Stimulated activated CD4-positive, alpha-beta T cell treated with anti-CD3 and anti-CD28 coated beads, Interleukin-12 subunit alpha, Interleukin-12 subunit beta, amount 100 ng/mL, for 4 hours (primary cell): ENCODE data around the gene FHL1.

ENCODE experiments used
- DNase-seq: peaks from one replicate; pipeline ENCODE4 v3.0.0-alpha.2; 2020

Gene FHL1

GRCh38 chrX:136189222-136189621 lies 41.9 kb downstream of the FHL1 start:
- no peak for DNase-seq

DNA sequence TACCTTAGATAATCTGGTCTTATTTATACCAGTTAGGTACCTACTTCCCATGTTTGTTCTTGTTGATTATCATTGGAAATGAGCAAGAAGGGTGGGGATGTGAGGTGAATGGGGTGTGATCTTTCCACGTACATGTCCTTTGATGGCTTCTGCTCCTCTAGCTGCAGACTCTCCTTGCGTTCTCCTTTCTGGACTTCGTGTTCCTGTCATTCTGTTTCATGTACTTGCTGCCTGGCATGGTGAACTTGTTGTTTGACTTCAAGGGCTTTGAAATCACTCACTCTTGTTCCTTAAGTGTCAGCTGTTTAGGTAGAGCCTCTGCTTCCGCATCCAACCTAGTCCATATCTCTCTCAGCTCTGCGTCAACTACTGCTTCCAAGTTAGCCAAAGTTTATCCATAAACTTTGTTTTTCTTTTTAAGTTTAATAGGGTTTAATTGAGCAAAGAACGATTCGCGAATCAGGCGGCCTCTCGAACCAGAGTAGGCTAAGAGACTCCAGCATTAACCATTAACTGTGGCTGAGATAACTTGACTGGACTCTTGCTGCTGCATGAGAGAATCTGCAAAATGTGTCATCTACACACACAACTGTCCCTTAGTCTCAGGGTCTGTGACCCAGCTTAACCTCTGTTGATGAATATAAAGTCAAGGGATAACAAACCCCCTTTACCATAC lies 42.8 kb downstream of the FHL1 start:
- no peak for DNase-seq

GRCh38 chrX:136191171-136191570 lies 43.8 kb downstream of the FHL1 start:
- DNase-seq, result no peak

- DNase-seq, result no peak
Measured at GRCh38 chrX:136192135-136192534, 44.8 kb downstream of the FHL1 start.

DNA sequence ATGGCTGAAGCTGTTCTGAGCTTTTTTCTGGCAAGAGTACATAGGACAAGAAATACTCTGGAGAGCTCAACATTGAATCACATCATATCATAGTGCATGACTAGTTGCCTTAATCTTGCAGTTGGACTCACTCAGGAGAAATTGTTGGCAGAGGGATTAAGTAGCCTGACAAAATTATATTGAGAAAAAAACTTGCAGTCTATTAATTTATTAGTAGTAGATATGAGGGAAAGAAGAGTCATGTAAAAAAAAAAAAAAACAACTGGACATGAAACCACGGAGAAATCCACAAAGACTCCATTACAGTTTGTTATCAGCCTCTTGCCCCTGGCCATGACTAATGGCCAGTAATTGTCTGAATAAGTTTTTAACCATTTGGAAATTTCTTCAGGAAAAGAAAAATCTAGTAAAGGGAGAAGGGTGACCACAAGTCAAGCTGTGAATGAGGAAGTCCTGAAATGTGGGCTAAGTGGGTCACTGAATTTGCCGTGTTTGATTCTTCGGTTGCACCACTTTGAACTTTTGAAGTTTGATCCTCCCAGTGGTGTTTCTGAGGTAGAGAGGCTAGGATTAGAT lies 45.6 kb downstream of the FHL1 start:
- DNase-seq, result no peak

DNA sequence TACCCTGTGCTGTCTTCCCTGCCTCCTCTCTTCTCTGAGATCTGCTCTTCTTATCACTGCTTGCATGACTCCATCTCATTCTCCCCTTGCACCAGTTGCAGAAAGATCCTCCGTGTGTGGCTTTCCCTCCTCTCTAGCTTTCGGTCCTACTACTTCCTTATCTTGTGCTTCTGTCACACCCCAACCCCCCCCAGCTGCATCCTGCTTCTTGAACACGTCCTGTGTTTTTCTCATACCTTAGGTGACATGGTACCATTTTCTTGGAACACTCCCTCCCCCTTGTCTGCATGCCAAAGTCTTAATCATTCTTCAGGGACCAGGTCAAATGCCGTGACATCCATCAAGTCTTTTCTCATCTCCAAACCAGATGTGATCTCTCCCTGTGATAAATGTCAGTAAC lies 46.4 kb downstream of the FHL1 start:
- no peak for DNase-seq

- no peak for DNase-seq
Measured at GRCh38 chrX:136194536-136194935, 47.2 kb downstream of the FHL1 start.

GRCh38 chrX:136195247-136195646 lies 47.9 kb downstream of the FHL1 start:
- no peak for DNase-seq

DNA sequence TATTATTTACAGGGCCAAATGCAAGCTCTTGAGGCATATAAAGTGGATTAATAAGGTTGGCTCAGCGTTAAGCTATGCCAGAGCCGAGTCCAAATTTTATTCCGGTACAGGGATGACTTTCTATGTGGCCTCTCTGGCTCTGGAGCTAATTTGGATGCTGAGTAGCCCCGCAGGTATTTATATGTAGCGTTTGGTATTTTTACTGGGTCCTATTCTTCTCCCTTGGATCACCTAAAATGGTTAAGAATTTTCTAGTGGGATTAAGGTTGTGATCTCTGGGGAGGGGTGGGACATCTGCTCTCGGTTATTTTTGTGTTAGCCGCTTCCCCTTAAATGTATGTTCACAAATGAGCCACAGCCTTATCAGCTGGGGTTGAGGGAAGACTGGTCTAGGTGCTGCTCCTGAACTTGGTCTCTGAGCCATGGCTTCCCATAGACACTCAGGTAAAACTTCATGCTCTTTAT lies 49.4 kb downstream of the FHL1 start:
- DNase-seq, result no peak

DNA sequence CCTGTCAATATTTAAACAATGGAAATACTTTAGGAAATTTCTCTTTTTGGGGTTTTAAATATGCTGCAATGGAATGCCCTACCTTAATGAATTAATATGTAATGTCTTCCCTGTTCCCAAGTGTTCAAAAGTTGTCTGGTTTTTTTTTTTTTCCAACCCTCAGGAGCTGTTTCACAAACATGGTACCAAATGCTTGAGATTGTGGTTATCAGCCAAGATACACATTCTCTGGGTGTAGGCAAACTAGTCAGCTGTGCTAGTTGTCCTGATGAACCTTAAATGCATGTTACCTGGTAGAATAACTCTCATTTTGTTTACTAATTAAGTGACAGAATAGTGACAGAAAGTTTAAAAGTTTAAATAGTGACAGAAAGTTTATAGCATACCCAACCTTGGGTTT lies 50.7 kb downstream of the FHL1 start:
- DNase-seq, result no peak

DNA sequence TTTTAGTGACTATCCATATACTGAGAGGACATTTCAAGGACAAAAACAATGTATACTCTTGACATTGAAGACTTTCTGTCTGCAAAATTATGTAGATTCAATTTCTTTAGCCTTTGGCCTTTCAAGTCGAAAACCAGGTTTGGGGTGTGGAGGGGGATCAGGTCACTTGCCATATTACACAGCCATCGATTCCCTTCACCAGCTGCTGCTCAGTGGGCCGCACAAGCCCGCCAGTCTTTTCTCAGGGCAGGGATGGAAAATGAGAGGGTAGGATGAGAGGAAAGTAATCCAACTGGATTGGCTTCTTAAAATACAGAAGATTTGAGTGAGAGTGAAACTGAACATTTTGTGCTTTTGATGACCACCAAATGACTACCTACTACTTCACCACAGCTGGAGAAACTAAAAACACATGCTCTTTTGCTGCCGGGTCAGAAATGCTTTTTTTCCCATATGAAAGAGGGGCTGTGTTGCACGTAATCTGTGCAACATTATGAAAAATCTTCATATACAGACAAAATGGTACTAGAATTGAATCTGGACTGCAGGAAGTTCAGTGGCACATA lies 51.4 kb downstream of the FHL1 start:
- DNase-seq, result no peak

DNA sequence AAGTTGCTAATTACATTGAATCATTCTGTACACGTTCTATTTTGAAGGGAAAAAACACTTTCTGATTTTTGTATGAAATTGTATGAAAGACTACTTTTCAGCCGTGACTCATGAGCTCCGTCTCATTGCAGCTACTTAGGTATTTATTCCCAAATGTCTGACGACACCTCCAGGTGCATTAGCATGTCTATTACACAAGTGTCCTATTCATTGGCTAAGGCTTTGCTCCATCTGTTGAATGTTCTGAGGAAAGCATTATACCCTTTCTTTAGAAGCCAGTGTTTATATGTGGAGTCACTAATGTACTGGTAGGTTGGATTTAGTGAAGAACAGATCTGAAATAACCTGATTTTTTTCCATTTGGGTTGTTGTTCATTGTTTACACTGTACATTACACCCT lies 52.0 kb downstream of the FHL1 start:
- no peak for DNase-seq

- no peak for DNase-seq
Measured at GRCh38 chrX:136200466-136200865, 53.1 kb downstream of the FHL1 start.

- DNase-seq, result no peak
Measured at GRCh38 chrX:136201601-136202000, 54.3 kb downstream of the FHL1 start.

DNA sequence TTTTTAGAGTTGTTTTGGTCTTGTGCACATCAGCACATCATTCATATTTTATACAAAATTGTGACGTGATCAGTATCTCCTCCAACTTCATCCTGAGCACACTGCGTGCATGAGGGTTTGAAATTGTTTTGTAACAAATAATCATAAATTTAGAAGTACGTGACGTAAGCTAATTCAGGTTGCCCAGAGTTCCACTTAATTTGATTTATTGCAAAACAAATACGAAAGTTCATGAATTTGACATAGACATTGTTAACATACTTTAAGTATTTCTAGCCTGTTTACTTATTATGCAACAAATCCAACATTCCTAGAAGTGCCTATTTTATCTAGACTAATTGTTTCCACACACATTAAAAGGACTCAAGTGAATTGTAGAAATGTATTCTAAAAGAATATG lies 55.6 kb downstream of the FHL1 start:
- no peak for DNase-seq

- DNase-seq, result no peak
Measured at GRCh38 chrX:136203438-136203837, 56.1 kb downstream of the FHL1 start.

- no peak for DNase-seq
Measured at GRCh38 chrX:136203951-136204350, 56.6 kb downstream of the FHL1 start.

DNA sequence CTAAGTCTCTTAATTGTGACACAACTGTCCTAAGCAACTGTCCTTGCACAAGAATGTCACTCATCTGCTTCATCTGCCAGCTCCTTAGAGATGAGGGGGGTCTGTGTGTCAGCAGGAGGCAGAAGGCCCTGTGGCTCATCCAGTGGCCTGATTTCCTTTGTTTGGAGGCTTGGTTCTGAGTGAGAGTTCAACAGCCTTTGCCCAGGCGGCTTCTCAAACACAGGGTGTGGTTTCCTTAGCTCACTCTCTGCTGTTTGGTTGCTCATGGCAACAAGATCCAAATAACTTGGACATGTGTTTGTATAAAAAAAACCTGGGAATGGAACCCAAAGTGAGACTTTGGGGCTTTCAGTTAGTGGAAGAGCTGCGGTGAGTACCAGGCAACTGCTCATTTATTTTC lies 57.2 kb downstream of the FHL1 start:
- DNase-seq, result no peak

DNA sequence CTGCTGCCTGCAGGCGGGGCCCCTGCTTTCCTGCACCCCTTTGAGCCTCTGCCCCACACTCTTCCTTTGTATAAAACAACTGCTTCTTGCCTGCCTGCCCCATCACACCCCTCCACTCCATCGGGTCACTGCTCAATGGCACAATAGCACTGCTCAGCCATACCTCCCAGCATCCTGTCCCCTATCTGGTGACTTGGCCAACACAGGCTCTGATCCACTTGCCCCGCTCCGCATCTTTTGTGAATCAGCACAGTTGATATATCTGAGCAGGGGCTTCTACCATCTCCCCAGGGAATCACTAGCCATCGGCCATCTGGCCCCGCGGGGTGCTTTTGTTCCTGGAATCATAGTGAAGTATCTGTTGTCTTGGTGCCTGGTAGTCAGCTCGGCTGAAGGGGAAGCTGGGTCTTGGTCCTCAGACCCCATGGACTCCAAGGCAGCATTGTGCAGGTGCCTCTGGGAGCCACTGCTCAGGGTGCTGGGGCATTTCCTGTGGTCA lies 58.6 kb downstream of the FHL1 start:
- DNase-seq, result no peak

GRCh38 chrX:136206916-136207315 lies 59.6 kb downstream of the FHL1 start:
- no peak for DNase-seq

- no peak for DNase-seq
Measured at GRCh38 chrX:136207546-136207945, 60.2 kb downstream of the FHL1 start.

DNA sequence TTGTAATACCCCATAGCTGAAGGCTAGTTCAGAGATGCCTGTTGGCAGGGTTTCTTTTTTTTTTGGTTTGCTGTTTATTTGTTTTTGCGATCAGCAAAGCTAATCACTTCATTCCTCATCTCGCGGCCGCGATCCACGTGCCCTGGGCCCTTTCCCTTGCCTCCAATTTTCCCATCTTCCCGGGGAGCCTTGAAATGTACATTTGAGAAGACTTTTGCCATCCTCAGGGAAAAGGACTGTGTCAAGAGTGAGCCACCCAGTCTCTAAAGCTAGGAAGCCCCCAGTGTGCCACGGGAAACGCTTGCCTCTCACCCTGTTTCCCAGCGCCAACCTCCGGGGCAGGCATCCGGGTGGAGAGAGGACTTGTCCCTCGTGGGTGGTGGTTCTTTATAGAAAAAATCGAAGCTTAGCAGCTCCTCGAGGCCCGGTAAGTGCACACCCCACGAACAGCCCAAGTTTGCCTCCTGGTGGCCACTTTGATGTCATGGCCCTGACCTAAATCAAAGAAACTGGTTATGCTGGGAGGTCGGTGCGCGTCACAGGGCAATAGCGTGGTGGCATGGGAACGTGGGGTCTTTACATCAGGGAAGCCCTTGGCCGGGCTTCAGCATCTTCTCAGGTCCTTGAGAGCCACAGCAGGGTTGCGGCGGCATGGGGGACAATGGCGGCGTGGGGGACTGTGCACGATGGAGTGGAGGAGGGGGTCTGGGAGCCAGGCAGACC lies 61.8 kb downstream of the FHL1 start:
- peak; percentile 8 for DNase-seq

DNA sequence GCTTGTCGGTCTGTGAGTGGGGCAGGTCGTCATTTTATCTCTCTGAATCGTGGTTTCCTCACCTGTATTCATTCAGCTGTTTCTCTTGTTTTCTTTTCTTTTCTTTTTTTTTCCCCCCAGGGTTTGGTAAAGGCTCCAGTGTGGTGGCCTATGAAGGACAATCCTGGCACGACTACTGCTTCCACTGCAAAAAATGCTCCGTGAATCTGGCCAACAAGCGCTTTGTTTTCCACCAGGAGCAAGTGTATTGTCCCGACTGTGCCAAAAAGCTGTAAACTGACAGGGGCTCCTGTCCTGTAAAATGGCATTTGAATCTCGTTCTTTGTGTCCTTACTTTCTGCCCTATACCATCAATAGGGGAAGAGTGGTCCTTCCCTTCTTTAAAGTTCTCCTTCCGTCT lies 62.4 kb downstream of the FHL1 start:
- DNase-seq, result no peak

- DNase-seq, result no peak
Measured at GRCh38 chrX:136210243-136210642, 62.9 kb downstream of the FHL1 start.
